ENCODE data around the gene PIM3.
"Not testable (repeated sequence)": the region's sequence is repeated elsewhere in the genome, so short reads cannot be mapped to it uniquely, and the experiment has no call there.

The PIM3 gene

DNA sequence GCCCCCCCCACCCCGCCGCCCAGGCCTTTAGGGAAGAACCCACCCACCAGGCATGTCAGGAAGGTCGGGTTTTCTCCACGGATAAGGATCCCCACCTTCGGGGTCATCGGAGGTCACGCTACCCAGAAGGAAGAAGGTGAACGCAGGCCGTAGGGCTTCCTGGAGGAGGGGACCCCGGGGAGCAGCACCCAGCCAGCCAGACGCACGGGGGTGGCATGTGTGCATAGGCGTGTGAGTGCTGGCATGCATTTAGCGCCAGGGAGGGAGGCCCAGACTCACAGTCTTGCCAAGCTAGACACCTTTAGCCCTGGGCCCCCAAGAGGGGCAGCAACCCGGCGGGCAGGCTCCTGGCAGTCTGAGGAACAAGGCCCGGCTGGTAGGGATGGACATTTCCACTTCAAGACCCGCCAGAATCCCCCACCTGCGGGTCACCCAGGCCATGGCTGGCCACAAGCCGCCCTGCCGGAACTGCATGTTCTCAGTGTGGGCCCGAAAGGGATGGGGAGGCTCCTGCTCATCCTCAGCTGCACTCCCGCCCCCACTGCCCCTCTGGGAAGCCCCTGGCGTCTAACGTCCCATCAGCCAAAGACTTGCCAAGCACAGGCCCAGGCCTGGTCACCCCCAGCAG is 16.7 kb upstream of the PIM3 start:
- no peak for DNase-seq

DNA sequence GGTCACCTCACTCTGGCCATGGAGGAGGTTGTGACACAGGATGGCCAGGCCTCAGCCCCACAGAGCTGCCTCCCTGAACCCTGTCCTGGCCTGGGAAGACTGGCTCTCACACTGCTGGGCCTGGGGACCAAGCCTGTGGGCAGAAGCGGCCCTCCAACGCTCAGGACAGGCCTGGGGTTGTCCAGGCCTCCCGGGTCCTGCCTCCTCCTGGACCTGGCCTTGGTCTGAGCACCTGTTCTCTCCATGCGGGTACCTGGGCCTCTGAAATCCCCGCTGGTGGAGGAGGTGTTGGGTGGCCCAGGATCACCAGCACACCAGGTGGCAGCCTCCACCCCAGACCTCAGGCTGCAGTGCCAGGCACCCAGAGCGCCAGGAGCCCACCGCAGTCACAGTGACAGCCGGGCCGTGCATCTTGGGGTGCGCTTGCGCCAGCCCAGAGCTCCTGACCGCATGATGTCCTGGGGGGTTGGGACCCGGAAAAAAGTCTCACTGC is 16.1 kb upstream of the PIM3 start:
- DNase-seq: no peak

DNA sequence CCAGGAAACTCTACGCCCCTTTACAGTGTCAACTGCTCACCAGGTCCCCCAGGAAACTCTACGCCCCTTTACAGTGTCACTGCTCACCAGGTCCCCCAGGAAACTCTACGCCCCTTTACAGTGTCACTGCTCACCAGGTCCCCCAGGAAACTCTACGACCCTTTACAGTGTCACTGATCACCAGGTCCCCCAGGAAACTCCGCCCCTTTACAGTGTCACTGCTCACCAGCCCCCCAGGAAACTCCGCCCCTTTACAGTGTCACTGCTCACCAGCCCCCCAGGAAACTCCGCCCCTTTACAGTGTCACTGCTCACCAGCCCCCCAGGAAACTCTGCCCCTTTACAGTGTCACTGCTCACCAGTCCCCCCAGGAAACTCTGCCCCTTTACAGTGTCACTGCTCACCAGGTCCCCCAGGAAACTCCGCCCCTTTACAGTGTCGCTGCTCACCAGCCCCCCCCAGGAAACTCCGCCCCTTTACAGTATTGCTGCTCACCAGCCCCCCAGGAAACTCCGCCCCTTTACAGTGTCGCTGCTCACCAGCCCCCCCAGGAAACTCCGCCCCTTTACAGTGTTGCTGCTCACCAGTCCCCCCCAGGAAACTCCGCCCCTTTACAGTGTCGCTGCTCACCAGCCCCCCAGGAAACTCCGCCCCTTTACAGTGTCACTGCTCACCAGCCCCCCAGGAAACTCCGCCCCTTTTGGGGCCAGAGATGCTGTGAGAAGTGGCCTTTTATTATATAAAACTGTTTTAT is 15.4 kb upstream of the PIM3 start:
- DNase-seq: not testable (repeated sequence)

DNA sequence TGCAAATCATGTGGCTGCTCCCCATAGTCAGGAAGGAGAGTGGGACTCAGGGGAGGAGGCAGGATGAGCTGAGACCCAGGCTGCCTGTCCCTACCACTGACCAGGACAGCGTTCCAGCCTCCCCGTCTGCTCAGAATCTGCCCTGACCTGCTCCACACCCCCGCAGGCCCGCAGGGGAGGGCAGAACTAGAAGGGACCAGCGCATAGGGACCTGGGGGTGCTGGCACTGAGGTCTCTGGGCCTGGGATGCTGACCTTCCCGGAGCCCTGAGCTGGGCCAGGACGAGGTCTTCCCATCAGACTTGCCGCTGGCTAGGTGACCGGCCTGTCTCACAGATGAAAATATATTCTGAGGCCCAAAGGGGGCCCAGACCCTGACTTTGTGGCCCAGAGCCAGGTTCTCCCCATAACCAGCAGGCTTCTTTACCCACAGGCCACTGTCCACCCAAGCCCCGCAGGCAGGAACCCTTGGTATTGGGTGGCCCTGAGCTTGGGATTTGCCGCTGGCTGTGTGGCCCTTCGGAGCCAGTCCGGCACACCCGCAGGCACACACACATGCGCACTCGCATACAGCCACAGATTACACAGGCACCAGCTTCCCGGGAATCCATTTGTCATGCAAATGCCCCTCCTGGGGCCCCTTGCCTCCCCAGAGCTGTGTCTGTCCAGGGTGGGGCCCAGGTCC is 13.8 kb upstream of the PIM3 start:
- no peak for DNase-seq

DNA sequence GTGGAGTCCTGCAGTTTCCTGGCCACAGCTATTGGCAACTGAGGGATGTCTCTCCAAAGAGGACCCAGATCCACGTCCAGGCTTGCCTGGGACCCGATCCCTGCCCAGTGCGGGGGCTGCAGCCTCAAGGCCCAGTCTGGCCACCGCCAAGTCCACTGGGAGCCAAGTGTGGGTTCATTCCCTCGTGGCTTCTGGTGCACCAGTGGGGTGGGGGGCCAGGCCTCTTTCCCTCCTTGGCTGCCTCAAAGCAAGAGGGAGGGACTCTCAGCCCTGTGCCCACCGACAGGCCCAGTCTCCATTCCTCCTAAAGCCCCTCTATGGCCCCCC is 13.3 kb upstream of the PIM3 start:
- DNase-seq: no peak

DNA sequence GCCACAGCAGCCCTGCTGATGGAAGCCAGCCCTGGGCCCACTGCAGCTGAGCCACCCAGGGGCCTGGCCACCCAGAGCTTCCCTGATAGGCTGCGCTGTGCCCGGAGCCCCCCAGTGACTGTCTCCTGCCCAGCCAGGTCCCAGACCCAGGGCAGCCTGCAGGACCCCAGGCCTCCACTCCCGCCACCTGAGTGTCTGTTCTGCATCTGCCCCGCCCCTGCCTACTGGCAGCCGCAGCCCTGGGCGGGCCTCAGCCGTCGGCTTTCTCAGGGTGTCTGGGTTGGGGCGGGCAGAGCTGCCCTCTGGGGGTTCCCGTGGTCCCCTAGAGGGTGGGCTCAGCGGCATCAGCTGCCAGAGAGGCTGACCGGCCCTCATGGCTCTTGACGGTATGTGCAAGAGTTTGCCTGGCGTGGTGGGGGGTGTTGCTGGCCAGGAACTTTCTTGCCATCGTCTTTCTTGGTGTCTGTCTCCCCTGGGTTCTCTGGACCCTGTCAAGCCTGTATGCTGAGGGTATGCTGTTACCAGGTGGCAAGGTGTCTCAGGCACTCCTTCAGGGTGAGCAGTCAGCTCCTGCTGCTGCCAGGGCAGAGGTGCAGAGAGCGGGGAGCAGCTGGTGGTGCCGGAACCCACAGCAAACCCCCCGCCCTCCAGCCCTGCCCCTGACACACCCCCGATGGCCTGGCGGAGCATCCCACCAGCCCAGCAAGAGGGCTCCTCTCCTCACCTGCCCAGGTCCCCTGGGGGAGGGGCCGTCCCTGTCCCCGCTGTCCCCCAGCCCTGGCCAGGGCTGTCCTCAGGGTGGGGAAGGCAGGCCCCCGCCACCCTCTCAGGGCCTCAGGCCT is 12.2 kb upstream of the PIM3 start:
- no peak for DNase-seq

DNA sequence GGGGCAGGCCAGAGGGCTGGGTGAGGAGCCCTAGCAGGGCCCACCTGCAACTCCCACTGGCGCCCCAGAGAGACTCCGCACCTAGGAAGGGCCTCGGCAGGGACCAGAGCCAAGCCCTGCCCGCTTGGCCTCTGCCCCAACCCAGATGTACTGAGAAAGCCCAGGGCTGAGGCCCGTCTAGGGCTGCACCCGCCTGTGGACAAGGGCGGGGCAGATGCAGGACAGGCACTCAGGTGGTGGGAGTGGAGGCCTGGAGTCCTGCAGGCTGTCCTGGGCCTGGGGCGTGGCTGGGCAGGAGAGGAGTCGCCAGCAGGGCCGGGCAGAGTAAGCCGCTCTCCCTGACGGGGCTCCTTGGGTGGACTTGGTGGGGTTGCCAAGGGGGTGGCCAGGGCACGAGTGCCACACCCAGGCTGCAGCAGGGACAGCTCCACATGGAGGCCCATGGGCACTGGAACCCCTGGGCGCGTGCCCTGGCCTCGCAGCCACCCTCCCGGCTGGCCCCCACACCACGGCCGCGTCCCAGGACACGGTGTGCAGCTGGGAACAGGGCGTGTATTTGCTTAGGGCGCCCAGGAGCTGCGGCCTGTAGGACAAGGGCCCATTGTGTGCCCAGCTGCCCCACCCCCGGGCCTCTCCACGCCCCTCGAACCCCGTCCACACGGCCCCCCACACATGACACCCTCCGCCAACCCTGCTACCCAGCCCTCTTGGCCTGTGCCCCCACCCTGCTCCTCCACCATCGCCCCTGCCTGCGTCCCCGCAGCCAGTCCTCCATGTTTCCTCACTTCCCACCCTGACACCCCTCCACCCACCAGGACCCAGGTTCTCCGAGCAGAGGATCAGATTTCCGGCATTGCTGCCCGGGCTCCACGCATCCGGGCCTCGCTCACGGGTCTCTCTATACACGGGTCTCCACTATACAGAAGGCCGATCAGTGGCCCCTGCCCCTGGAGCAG is 11.3 kb upstream of the PIM3 start:
- DNase-seq: no peak

DNA sequence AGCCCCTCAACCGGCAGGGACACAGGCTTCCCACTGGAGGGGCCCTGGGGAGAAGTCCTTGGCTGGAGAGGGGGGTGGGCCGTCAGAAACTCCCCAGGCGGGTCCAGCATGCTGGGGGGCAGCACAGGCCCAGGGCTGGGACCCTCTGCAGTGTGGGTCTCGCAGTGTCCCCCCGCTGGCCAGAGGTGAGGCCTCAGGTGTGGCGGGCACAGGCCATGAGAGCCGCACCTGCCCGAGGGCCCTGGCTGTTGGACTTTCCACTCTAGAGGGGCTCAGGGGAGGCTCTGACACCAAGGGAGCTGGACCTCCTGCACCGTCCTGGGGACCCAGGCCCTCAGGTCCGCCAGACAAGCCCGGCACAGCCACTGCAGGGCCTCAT is 10.7 kb upstream of the PIM3 start:
- DNase-seq: no peak

DNA sequence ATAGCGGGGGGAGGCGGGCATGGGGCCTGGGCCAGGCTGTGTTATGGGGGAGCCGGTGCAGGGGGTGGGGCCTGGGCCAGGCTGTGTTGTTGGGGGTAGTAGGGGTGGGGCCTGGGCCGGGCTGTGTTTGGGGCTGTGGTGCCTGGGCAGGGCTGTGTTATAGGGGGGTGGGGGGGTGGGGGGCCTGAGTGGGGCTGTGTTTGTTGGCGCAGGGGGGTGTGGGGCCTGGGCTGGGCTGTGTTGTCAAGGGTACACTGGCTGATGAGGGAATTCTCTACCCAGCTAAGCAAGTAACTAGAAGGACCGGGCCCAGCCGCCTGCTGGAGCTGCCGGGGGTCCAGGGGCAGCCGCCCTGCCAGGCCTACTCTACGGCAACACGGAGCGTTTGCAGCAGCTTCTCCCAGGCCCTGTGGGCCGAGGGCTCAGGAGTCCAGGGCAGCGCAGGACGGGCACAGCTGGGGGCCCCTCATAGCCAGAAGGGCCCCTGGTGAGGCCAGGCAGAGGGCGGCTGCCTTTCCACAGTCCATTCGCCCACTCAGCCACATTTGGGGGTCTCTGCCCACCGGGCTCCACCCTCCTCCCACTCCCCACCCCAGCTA is 10.1 kb upstream of the PIM3 start:
- no peak for DNase-seq

DNA sequence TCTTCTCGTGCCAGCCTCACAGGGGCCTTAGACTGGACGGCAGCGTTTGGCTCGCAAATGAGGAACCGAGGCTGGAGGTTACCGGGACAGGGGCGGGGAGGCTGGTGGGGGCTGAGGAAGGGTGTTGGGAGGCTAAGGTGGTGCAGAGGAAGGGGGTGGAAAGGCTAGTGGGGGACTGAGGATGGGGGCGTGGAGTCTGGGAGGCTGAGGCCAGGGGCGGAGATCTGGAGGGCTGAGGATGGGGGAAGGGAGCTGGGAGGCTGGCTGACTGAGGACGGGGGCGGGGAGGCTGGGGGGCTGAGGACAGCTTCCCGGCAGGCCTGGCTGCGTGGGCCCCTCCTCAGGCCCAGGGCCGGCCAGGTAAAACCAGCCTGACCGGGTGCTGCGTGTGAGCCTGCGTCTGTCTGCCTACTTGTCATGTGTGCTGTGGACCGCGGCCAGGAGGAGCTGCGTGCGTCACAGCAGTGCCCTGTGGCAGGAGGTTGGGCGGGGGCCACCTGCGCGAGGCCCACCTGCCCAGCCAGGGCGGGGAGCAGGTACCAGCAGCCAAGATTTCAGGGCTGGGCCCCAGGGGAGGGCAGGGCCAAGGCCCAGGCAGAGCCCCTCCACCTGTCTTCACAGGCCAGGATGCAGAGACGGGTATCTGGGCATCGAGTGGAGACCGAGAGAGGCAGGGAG is 9.4 kb upstream of the PIM3 start:
- DNase-seq: no peak

DNA sequence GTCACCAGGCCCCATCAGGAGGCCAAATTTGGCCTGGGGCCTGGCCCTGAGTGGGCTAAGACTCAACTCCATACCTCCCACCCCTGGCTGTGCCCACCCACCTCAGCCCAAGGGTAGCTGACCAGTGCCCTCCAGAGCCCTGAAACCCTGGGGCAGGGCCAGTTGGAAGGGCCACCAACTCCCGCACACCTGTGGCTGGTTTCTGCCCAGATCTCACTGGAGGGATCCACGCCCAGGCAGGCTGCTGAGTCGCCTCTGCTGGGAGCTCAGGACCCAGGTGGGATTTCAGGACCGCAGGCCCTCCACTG is 8.9 kb upstream of the PIM3 start:
- no peak for DNase-seq

DNA sequence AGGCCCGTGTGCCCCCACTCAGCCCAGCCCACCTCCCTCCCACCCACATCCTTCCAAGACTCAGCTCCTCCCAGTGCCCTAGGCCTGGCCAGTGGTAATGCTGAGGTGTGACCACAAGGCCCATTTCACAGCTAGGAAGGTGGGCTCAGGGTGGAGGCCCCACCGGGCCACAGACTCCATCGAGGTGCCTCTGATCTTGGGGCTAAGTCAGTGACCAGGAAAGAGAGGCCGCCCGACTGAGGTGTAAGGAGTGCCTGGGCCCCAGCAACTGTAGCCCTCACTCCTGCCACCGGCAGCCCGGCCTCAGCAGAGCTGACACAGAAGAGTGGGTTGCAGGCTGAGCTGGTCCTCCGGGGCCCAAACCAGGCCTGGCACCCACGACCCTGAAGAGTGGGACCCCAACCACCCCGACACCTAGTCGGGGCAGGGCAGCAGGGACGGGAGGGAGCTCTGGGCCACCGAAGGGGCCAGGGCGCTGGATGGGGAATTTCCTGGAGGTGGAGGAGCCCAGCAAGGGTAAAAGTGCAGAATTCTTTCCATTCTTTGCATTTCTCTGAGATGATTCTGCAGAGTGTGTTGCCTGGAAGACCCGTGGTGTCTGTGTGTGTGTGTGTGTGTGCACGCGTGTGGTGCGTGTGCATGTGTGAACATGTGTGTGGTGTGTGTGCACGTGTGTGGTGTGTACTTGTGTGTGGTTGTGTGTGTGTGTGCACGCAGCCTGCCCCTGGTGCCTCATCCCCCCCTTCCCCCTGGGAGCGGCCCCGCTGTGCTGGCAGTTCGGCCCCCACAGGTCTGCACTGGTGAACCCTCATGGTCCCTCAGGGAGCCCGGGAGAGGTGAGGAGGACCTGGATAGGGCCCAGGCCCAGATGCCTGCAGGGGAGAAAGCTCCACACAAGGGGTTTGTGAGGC is 8.3 kb upstream of the PIM3 start:
- no peak for DNase-seq

DNA sequence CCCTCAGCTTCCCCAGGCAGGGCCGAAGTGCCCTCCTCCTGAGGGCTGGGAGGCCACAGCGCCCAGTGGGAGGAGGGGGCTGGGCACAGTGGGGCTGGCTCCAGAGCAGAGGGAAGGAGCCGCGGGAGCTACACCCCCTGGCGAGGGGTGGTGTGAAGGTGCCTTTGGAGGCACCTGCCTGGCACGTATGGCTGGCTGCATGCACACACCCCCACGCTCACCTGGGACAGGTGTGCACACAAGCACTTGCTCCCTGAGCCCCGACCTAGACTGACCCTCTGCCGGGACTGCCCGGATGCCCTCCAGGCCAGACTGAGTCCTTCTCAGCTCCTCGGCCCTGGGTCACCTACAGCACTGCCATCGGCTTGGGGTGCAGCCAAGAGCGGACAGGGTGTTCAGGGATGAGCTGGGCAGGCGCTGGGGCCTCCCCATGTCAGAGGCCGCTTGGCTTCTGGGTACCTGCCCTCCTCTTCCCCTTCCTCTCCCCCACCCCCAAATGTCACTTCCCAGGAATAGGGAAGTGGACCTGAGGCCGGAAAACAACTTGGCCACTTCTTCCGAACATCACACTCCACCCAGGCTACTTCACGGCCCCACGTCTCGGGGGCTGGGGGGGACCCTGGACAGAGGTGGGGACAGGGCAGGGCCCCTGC is 7.4 kb upstream of the PIM3 start:
- DNase-seq: no peak

DNA sequence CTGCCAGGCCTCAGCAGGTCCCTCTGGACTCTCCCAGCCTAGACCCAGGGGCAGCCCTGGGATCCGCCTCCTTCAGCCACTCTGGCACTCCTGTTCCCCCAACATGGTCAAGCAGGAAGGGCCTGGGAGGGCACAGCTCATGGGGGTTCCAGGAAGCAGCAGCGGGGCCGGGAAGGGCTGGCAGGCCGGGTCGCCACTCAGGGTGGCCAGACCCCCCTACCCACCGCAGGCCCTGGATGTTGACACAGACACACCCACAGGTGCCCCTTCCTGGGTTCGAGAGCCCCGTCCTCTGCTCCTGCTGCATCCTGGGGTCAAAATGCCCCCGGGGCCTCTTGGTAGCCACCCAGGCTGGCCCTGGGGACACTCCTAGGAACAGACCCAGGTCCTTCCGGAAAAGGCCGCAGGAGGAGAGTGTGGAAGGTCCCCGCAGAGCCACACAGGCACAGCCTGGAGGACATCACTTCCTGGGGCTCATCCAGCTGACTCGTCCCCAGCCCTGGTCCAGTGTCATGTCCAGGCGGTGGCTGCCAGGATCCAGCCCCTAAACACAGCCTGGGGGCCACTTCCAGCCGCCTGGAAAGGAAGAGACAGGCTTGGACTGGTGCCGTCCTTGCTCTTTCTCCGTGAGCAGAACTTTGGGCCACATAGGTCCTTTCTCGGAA is 6.8 kb upstream of the PIM3 start:
- no peak for DNase-seq

DNA sequence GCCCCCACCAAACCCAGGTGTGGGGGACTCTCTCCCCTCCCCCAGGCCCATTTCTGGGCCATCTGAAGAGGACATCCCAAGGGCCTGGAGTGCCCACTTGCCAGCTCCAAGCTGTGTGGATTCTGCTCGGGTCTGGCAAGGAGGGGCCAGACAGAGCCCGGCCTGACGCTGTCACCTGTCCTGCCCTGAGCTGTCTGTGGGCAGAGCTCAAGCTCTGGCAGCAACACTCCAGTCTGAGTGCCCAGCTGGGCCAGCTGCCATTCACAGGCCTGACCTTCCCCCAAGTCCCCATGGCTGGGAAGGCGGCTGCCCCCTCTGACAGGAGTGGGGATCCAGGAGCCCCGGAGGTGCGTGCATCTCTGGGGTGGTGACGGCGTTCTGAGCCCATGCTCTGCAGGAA is 6.2 kb upstream of the PIM3 start:
- no peak for DNase-seq

DNA sequence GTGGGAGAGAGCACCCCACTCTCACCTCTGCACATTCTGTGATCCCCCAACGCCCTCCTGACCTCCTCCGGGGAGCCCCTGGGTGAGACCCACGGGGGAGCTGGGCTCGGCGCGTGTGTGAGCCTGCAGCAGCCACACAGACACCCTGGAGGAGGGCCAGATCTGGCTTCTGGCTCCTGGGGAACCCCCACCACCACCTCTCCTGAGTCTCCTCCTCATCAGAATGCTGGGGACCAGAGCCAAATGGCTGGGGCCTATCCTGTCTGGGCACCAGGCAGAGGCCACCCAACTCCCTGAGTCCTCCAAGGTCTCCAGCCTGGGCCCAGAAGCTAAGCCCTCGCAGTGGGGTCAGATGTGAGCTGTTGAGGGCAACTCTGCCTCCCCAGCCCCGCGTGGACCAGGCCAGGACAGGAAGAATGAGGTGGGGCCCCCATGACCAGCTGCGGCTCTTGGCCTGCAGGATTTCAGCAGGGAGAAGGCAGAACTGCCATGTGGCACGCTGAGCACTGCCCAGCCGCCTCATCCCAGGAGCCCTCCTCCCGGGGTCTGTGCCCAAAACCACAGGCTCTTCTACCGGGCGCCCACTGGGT is 5.5 kb upstream of the PIM3 start:
- no peak for DNase-seq

DNA sequence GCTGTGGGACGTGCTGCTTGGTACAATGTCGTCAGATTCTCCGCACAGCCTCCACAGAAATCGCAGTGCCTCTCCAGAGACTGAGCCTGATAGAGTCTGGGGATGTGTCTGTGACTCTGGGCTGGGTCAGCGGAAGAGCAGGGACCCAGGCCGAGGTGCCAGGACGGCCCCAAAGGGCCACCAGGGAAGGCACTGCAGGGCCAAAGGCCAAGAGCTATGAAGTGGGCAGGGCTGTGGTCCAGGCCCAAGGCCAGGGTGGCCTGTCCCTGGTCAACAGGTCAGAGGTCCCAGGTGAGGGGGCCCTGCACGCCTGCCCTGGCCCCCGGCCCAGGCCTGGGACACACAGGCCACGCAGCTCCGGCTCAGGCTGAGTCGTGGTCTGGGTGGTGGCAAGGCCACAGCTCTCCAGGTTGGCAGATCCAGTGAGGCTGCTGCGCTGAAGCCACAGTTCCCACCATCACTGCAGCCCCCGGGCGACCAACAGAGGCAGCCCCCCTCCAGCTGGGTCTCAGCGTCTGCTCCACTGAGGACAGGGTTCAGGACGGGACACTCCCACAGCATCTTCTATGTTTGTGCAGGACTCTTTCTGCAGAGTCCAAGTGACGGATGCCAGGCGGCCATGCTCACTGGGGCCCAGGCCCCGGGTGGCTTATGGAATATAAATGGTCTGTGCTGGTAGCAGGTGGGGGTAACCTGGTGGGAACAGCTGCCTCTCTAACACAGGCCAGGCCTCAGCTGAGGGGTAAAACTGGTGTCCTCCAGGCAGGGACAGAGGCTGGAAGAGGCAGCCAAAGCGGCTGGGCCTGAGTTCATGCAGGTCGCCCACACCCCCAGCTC is 4.8 kb upstream of the PIM3 start:
- DNase-seq: no peak

DNA sequence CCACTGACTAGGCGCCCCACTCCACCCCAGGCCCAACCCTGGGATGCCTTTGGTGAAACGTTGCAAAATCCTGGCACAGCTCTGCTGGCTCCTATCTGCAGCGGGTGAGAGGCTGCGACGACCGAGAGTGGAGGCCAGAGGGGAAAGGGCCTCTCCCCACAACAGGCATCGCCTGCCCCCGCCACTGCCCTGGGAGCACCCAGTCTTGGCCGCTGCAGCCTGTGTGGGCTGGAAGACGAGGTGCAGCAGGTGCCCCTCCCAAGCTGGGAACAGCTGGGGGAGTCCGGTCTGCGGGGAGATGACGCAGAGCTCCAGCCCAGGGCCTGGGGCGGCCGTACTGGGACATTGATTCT is 4.2 kb upstream of the PIM3 start:
- no peak for DNase-seq

Data from GDM1 (cell line).